RPMI8226 (cell line): ENCODE data around the gene HSPA6.
"Not testable (repeated sequence)": the region's sequence is repeated elsewhere in the genome, so short reads cannot be mapped to it uniquely, and the experiment has no call there.

Experiments used
- DNase-seq: peaks from one replicate; pipeline ENCODE4 v3.0.0-alpha.2; 2015

The HSPA6 gene

DNA sequence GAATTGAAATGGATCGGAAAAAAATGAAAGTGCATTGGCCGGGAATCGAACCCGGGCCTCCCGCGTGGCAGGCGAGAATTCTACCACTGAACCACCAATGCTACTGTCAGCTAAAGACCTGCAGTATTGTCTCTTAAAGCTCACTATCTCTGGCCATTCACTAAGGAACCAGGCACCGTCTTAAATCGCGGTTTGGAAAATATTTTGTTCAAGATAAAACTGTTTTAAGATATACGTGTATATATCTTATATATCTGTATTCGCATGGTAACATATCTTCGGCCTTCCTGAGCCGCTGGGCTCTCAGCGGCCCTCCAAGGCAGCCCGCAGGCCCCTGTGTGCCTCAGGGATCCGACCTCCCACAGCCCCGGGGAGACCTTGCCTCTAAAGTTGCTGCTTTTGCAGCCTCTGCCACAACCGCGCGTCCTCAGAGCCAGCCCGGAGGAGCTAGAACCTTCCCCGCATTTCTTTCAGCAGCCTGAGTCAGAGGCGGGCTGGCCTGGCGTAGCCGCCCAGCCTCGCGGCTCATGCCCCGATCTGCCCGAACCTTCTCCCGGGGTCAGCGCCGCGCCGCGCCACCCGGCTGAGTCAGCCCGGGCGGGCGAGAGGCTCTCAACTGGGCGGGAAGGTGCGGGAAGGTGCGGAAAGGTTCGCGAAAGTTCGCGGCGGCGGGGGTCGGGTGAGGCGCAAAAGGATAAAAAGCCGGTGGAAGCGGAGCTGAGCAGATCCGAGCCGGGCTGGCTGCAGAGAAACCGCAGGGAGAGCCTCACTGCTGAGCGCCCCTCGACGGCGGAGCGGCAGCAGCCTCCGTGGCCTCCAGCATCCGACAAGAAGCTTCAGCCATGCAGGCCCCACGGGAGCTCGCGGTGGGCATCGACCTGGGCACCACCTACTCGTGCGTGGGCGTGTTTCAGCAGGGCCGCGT lies at the start of gene HSPA6:
TSS of gene HSPA6 (plus strand) at position 724 of the 925 bp plus-strand sequence. CDS start at position 843, 119 bp downstream.
- peak; percentile 82 for DNase-seq

DNA sequence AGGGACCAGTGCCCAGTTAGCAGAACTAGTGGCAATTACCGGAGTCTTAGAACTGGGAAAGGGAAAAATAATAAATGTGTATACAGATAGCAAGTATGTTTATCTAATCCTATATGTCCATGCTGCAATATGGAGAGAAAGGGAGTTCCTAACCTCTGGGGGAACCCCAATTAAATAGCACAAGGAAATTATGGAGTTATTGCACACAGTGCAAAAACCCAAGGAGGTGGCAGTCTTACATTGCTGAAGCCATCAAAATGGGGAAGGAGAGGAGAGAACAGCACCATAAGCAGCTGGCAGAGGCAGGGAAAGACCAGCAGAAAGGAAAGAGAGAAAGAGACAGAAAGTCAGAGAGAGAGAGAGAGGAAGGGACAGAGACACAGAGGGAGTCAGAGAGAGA lies 46.6 kb upstream of the HSPA6 start:
- not testable (repeated sequence) for DNase-seq

DNA sequence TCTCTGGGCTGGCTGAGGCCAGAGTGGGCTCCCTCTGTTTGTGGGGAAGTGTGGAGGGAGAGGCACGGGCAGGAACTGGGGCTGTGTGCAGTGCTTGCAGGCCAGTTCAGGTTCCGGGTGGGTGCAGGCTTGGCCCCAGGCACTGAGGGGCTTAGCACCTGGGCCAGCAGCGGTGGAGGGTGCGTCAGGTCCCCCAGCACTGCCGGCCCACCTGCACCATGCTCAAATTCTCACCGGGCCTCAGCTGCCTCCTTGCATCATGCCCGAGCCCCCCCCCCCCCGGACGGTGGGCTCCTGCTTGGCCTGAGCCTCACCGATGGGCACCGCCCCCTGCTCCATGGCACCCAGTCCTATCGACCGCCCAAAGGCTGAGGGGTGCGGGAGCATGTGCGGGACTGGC lies 45.4 kb upstream of the HSPA6 start:
- no peak for DNase-seq

DNA sequence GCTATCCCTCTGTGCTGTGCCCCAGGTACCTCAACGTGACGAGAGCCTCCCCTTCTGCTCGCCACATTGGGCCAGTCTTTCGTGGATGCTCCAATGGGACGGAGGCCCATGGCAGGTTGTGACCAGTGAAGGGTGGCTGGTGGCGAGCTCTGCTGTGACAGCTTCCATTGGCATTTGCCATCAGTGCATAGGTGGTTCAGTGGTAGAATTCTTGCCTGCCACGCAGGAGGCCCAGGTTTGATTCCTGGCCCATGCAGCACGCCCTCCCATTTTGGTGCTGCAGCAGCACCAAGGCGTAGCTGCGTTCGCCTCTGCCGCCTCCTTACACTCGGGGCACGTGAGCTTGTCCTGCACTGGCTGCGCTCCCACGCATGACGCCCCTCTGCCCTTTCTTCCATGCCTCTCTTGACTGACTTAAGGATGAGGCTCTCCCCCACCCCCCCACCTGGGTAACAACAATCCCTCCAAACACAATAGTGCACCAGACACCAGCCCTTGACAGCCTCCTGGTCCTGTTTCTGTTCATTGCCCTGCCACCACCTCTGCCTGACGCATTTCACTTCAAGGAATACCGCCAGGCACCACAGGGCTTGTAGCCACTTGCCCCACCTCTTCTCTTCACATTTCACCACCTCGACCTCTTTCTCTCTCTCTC lies 43.8 kb upstream of the HSPA6 start:
- peak; percentile 21 for DNase-seq

DNA sequence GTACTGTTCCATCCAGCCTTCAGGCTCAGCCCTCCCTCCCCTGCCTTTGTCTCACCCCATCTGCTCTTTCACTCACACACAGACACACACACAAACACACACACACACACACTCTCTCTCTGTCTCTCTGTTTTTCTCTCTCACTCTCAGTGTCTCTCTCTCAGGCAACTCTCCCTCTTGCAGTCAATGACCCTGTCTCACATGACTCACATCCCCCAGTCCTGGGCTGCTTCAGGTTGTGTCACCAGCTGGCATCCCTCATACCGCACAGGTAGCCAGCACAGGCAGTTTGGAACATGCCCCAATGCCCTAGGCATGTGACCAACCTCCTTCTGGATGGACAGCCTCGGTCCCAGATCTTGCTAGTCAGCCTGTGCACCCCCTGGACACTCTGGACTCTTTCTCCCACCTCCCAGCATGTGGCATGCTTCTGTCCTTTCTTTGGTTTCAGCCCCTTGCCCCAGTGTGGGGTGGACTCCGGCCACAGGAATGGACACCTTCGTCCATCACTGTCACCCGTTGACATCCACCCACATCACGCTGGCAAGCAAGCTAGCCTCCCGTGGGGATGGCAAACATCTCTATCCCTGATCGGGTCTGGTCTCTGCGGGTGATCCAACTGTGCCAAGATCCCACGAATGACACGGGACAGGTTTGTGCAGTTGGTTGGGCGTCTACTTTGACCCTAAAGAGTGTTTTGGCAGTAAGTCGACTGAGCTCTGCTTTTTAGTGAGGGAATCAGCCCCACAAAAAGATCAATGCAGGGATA lies 42.5 kb upstream of the HSPA6 start:
- no peak for DNase-seq

DNA sequence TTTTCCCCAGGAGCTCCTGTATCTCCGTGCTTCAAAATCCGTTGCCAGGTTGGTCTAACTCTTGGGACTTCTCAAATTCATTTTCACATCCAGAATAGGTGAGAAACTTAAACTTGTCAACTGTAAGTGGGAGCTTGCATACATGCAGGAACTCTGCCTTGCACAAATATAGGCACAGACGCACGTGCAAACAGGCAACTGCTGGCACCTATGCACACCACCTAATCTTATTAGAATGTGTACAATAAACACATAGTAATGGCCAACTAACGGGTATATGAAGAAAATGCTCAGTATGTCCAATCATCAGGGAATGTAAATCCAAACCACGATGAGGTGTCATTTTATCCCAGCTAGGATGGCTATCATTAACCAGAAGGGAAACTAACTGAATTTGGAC lies 41.7 kb upstream of the HSPA6 start:
- no peak for DNase-seq

DNA sequence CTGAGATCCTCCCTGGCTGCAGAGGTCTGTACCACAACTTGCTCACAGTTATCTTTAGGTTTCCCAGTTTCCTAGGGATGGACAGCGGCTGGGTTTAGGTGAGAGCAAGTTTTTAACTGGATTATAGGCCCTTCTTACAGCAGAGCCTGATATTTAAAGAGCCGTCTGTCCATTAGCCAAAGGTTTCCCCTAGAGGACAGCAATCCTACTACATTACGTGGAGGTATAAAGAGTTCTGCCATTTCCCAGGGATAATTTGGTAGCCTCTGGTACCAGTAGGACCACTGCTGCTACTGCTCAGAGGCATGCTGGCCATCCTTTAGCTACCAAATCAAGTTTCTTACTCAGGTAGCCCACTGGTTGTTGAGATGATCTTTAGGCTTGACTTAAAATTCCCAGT lies 41.0 kb upstream of the HSPA6 start:
- DNase-seq = no peak

DNA sequence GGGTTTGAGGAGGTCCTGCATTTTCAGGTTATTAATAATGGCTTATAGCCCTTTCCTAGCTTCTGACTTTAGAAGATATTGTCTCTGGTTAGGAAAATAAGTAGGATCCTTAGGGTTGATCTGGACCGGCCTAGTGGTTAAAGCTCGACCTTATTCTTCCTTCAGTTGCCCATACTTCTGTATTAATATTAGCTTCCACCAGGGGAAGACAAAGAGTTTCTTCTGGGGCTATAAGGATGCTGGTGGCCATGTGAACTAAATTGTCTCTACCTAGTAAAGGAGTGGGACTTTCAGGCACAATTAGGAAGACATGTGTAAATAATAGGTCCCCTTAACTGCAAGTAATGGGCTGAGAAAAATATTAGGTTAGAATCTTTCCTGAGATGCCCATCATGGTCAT lies 39.7 kb upstream of the HSPA6 start:
- DNase-seq = peak; percentile 23

DNA sequence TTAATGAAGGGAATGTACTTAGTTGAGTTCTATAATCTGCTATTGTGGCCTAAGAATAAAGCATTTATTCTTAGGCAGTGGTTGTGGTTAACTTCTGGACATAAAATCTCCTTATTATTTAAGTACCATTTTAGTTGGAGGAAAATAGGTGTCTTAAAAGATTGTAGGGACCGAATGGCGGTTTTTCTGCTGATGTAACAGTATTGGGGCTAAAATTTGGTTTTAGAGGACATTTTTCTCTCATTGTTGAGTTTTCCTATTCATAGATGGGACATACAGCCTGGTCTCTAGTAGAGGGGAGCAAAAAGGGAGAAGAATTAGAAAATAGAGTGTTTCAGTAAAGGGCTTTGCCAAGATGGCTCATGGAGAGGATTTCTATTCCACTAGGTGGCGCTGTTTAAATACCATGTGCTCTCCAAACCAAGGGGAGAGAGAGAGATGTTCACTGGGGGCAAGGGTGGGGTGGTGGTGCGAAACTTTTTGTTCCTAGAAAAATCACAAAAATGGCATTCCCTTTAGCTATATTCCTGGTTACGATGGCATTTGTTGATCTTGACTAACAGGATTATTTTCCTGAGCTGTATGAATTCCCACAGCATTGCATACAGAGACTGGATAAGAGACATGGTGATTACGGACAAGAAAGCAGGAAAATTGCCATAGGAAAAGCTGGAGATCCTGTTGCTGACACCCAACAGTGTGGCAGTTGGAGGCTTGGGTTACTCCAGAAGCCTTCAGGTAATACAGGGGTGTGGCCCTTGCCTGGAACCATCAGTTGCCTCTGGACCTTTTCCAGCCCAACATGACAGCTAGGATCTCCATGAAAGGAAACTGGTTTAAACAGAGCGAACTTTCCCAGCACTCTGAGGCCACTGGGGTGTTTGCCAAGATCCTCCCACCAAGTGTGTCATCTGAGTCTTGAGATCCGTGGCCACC lies 37.3 kb upstream of the HSPA6 start:
- peak; percentile 82 for DNase-seq

DNA sequence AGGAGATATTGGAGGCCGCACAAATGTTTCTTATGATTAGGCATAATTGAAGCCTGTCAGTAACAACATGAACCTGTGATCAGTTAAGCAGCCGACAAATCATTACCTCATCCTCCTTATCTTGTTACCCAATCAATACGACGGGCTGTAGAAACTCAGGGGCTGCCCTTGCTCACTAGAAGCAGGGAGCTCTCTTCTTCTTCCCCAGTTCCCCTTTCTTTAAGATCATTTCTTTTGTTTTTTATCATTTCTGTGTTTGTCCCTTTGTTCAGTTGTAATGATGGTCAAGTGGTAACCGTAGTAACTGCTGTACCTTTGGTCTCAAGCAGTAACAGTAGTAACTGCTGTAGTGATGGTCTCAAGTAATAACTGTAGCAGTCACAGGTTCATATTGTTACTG lies 32.9 kb upstream of the HSPA6 start:
- DNase-seq = no peak

DNA sequence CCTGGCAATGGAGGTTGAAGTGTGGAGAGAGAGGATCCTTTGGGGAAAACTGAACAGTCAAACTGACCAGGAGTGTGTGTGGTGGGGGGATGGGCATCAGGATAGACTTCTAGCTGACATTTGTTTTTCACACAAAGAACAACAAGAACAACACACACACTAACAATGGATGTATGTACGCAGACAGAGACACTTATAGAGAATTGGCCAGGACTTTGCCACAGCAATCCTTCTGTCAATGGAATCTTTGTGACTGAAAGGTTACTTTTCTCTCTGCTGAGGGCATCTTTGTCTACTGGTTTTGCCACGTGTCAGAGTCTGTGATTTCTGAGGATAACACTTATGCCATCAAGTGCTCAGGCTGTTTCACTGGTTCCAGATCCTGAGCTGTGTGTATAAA lies 31.5 kb upstream of the HSPA6 start:
- DNase-seq = no peak

DNA sequence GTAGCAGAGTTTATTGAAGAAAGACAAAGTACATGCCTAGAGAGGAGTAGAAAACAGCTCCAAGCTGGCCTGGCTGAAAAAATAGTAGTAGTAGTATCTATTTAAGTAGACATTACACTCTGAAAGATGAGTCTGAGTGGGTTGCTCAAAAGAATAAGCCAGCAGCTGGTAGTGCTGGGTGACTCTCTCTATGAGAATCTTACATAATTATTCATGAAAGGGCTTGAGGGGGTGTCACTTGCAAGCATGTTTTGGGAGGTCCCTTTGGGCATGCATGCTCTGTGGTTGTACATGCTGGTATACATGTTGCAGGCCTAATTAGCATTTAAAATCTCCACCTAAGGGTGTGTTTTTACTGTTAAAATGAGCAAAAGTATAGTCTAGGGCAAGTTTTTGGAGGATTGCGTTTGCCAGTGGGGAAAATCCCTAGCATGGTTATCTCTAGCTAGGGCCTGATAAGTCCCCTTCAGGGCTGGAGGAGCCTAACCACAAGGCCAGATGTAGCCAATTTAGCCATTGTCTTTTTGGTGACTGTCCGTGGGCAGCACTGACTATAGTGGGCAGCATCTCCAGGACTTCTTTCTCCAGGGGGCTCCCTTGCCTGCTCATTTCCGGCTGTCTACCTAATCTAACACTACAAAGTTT lies 30.1 kb upstream of the HSPA6 start:
- no peak for DNase-seq

DNA sequence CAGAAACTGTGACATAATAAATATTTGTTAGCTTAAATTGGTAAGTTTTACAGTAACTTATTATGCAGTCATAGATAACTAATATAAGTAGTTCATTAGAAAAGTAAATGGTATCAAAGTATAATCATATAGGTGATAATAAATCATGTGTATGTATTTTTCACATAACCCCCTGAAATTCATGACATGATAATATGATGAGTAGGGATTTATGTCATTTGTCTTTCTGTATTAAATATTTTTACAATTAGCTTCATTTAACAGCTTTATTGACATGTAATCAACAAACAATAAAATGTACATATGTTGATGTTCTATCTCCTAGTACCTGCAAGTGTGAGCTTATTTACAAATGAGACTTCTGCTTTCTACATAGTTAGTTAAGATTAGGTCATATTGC lies 28.9 kb upstream of the HSPA6 start:
- no peak for DNase-seq

DNA sequence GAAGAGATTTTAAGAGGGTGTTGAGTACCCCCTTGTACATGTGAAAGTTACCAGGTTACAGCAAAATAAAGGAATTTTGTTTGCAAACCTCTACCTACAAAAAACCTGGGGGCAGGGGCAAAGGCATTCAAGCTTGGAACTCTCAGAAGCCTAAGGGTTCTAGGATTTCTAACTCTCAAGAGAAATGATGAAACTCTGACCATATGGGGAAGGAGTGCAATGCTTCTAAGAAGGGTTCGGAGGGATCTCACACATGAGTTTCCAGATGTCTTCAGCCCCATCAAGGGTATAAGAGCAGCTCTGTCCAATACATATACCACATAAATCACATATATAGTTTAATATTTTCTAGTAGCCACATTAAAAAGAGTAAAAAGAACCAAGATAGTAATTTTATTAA lies 26.4 kb upstream of the HSPA6 start:
- DNase-seq = no peak

DNA sequence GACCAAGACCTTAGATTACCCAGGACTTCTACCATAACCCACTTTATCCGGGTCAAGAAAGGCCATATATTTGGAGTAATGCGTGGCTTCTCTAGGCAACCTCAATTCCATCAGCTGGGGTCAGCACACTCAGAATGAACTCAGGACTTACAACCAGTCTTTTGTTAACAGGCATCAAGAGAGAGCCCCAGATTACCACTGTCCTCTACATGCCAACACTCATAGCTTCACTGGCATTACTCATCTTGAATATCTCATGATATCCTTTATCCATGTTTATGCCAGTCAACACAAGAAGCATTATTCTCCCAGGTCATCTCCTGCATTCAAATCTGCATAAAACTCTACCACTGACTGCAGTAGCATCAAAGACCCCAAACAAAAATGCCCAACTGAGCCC lies 25.7 kb upstream of the HSPA6 start:
- no peak for DNase-seq

DNA sequence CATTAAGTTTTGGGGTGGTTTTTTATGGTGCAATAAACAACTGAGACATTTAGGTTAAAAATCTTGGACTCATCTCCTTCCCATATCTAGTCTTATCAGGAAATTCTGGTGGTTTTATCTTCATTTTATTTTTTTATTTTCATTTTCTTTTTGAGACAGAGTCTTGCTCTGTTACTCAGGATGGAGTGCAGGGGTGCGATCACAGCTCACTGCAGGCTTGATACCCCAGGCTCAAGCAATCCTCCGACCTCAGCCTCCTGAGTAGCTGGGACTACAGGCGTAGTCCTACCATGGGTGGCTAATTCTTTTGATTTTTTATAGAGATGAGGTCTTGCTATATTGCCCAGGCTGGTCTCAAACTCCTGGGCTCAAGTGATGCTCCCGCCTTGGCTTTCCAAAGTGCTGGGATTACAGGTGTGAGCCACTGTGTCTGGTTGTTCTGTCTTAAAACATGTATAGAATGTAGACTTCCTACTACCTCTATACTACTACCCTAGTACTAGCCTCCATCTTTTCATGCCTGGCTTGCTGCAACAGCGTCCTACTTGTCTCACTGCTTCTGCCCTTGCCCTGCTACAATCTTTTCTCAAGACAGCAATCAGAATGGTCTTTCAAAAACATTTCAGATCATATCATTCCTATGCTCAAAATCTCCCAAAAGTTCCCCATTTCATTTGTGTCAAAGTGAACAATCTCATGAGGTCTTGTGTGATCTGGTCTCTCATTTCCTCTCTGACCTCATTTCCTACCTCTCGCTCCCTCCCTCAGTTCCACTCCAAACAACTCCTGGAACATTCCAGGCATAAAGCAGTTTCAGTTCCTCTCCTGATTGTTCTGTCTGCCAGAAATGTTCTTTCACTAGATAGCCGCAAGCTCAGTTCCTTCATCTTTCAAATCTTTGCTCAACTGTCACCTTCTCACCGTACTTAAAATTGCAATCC lies 25.0 kb upstream of the HSPA6 start:
- DNase-seq = peak; percentile 70

DNA sequence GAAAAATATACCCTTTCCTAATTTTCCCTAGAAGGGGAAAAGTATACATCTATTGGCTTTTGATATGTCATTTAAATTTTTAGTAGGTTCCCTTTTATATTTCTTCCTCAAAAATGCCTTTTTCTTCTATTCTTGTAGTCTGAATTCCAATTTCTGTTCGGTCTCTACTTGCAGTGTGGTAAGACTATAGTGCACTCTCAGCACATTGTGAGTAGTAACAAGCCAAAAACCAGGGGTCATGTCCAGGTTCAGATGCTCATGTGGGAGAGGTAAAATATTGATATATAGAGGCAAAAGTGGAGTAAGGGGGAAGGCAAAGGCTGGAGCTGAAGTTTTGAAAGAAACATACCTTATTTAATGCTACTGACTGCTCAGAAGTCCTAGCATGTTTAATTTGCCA lies 23.1 kb upstream of the HSPA6 start:
- DNase-seq = peak; percentile 38

DNA sequence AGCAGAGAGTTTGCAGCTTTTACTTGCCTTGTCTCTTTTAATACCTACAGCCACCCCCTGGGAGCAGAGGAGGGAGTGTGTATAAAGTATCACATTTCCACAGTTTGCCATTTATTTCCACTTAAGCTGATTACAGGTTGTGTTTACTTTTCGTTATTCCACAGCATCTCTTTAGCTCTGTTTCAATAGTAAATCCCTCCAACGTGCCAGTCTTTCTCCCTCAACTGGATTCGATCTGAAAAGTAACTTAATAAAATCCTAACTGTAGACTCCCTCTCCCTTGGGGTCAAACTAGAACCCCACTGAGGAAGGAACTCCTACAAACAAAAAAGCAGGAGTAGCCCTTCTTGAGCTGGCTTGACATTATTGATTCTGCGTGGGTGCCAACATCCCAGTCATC lies 22.2 kb upstream of the HSPA6 start:
- no peak for DNase-seq

DNA sequence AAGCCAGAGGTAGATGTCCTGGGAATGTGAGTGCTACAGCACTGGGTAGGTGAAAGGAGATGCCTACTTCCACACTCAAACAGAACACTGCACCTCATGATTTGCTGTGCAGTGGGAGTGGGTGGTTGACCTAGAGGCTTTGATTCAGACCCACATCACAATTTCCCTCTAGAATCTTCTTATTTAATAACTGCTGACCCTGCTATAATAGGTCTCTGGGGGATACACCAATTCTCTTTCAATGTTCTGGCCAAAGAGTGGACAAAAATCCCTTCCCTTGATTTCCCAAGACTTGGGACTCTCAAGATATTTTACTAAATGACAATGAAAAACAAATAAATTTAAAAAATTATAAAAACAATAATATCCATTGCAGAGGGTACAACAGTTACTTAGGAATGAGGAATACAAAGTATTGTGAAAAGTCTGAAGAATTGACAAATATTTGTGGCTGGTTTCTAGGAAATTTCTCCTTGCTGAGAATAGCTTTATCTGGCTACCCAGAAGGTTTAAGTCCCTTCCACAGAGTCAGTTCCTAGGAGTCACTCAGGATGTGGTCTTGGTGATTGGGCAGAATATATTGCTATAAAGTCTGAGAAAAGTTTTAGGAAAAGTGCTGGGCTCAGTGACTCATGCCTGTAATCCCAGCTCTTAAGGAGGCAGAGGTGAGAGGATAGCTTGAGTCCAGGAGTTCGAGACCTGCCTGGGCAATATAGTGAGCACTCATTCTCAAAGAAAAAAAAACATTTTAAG lies 21.5 kb upstream of the HSPA6 start:
- no peak for DNase-seq

DNA sequence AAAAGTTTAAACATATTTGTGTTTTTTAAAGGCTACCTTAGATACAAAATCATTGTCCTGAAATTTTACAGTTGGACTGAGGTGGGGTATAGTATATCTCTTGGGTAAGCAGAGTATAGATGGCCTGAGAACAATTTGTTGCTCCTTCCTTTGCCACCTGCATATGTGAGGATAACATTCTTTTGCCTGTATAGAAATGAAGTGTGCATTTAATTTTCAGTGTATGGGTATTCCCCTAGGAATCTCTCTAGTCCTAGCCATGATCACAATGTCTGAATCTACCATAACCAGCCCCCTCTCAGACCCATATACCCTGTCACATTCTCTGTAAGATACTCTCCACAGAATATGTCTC lies 21.0 kb upstream of the HSPA6 start:
- DNase-seq = no peak
